ENCODE data around the gene FAS.

- TF ChIP-seq, protein P1, sequence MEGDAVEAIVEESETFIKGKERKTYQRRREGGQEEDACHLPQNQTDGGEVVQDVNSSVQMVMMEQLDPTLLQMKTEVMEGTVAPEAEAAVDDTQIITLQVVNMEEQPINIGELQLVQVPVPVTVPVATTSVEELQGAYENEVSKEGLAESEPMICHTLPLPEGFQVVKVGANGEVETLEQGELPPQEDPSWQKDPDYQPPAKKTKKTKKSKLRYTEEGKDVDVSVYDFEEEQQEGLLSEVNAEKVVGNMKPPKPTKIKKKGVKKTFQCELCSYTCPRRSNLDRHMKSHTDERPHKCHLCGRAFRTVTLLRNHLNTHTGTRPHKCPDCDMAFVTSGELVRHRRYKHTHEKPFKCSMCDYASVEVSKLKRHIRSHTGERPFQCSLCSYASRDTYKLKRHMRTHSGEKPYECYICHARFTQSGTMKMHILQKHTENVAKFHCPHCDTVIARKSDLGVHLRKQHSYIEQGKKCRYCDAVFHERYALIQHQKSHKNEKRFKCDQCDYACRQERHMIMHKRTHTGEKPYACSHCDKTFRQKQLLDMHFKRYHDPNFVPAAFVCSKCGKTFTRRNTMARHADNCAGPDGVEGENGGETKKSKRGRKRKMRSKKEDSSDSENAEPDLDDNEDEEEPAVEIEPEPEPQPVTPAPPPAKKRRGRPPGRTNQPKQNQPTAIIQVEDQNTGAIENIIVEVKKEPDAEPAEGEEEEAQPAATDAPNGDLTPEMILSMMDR (IDR thresholded peaks at IDR 0.05) = no peak
- no peak for TF ChIP-seq POLR2A (IDR thresholded peaks at IDR 0.05)
Measured at GRCh38 chr10:88962336-88962735, 28.3 kb upstream of the FAS start.
